ENCODE measurements around the gene COL4A2. TPM values are rescaled to one million over a fixed set of nuclear protein-coding genes. Genes with fewer than 3 reads are reported as not detected.

COL4A2 gene
- total RNA-seq, 6 donors from 2014 or later: 169 to 458 (median 258) TPM

DNA sequence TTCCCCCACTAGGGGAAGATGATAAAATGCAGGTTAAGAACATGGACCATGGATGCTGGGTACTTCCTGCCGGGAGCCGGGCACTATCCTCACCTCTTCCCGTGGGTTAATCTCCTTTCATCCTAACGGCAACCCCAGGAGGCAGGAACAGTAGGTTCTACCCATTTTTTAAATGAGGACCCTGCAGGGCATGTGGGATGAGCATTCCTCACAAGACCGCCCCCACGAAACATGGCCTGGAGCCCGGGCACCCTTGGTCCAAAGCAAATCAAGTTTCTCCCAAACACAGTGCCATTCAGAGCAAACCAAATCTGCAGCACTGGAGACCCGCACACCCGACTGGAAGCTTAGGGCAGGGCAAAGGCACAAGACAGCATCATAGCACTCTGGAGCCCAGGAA, 35.4 kb downstream of the COL4A2 start:
- H3K36me3 ChIP-seq: no peaks in the 10 kb centered on the region
- 82 to 84% methylated on average over 9 of the region's 9 CpGs for WGBS, 2 donors
- ATAC-seq (ENCODE audit: low FRiP score in 2 of 2) (no peak), DNase-seq (no peak)
- TF ChIP-seq POLR2A (IDR thresholded peaks at IDR 0.05) (no peak), POLR2AphosphoS5 (IDR thresholded peaks at IDR 0.05) (no peak), EP300 (IDR thresholded peaks at IDR 0.05) (no peak)
- TF ChIP-seq, protein P1, sequence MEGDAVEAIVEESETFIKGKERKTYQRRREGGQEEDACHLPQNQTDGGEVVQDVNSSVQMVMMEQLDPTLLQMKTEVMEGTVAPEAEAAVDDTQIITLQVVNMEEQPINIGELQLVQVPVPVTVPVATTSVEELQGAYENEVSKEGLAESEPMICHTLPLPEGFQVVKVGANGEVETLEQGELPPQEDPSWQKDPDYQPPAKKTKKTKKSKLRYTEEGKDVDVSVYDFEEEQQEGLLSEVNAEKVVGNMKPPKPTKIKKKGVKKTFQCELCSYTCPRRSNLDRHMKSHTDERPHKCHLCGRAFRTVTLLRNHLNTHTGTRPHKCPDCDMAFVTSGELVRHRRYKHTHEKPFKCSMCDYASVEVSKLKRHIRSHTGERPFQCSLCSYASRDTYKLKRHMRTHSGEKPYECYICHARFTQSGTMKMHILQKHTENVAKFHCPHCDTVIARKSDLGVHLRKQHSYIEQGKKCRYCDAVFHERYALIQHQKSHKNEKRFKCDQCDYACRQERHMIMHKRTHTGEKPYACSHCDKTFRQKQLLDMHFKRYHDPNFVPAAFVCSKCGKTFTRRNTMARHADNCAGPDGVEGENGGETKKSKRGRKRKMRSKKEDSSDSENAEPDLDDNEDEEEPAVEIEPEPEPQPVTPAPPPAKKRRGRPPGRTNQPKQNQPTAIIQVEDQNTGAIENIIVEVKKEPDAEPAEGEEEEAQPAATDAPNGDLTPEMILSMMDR (IDR thresholded peaks at IDR 0.05): no peak
- no peaks in the 10 kb centered on the region for H3K27me3 ChIP-seq
- peaks cover 46 to 79% (median 54%) of the 10 kb centered on the region in 4 donors for H3K4me1 ChIP-seq
- H3K9me3 ChIP-seq: no peaks in the 10 kb centered on the region
- no peak overlapping the region for H3K4me3 ChIP-seq
- peak overlapping the region; percentile 85 to 90 (median 89) for H3K27ac ChIP-seq

DNA sequence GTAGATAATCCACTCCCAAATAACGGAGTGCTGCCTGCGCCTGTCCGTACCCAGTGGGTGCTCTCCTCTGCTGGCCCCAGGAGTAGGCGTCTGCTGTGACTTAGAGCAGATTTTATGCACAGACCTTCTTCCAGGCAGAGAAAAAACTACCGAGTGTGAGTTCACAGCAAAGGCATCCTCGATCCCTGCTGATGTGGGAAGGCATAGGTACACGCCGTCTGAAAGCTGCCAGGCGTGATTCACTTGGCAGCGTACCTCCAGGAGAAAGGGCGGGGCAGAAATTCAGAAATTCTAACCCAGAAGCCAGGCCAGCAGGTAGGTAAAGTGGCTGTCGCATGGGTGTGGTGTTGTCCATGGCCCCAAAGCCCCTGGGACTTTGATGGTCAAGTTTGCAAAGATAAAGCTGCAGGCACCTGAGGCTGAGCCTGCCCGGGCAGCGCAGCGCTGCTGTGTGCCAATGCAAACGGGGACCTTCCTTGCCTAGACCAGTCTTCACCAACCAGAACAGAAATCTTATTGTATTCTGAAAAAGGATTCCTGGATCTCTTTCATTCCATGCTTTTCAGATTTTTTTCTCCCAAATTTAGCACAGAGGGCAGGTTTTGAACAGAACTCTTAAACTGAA, 36.3 kb downstream of the COL4A2 start:
- H3K9me3 ChIP-seq: no peaks in the 10 kb centered on the region
- no peaks in the 10 kb centered on the region for H3K27me3 ChIP-seq
- ATAC-seq (ENCODE audit: low FRiP score in 2 of 2) (no peak), DNase-seq (no peak)
- 74 to 81% methylated on average over 11 to 16 of the region's 16 CpGs for WGBS, 2 donors
- H3K36me3 ChIP-seq: no peaks in the 10 kb centered on the region
- peaks cover 47 to 79% (median 51%) of the 10 kb centered on the region in 4 donors for H3K4me1 ChIP-seq
- peak overlapping the region in 3 of 4 donors; percentile 3 to 89 (median 85) for H3K27ac ChIP-seq
- TF ChIP-seq, protein P1 (IDR thresholded peaks at IDR 0.05): no peak
- peak in 1 of 2 donors; percentile 8 for TF ChIP-seq POLR2AphosphoS5 (IDR thresholded peaks at IDR 0.05)
- no peak overlapping the region for H3K4me3 ChIP-seq

DNA sequence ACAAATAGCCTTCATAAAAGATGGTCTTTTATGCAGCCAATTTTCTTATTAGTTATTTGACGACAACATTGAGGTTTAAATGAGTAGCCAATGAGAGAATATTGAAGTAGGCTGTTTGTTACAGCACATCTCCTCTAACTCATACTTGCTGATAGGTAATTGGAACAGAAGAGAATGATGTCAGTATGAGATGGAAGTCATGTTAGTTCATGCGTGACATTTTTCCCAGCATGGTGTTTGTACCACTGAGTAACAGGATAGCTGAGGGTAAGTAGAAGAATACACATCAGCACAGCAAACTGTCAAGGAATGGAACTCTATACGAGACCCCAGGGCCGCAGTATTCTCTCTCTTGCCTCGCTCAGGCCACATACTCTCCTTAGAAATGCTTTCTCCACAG, 37.2 kb downstream of the COL4A2 start:
- ATAC-seq (ENCODE audit: low FRiP score in 2 of 2) (no peak), DNase-seq (no peak)
- Histone ChIP-seq H3K4me3 (no peak overlapping the region), H3K9me3 (no peaks in the 10 kb centered on the region), H3K36me3 (no peaks in the 10 kb centered on the region), H3K4me1 (peaks cover 39 to 81% (median 45%) of the 10 kb centered on the region in 4 donors), H3K27me3 (no peaks in the 10 kb centered on the region), H3K27ac (no peak overlapping the region)
- 91 to 93% methylated on average over 5 of the region's 5 CpGs for WGBS, 2 donors
- TF ChIP-seq POLR2AphosphoS5 (IDR thresholded peaks at IDR 0.05) (no peak), POLR2A (IDR thresholded peaks at IDR 0.05) (no peak), EP300 (IDR thresholded peaks at IDR 0.05) (no peak)
- TF ChIP-seq, protein P1 (IDR thresholded peaks at IDR 0.05): no peak

DNA sequence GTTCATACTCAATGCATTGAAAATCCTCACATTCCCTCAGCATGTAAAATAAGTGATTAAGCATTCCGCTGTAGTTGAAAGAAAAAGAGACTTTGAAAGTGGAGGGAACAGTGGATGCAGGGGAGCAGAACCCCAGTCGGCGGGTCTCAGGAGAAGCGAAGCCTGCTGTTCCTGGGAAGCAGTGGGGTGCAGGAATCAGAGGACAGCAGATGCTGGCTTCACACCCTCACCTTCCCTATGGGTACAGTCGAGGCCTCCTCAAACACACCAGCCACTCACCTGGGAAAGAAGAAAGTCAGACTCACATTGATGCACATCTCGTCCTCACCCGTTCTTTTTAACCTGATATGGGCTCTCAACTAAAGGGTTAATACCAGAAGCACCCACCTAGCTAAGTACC, 38.2 kb downstream of the COL4A2 start:
- no peak for DNase-seq
- no peak for TF ChIP-seq POLR2AphosphoS5 (IDR thresholded peaks at IDR 0.05)
- no peak for TF ChIP-seq POLR2A (IDR thresholded peaks at IDR 0.05)
- TF ChIP-seq EP300 (IDR thresholded peaks at IDR 0.05): no peak
- TF ChIP-seq, protein P1 (IDR thresholded peaks at IDR 0.05): no peak

DNA sequence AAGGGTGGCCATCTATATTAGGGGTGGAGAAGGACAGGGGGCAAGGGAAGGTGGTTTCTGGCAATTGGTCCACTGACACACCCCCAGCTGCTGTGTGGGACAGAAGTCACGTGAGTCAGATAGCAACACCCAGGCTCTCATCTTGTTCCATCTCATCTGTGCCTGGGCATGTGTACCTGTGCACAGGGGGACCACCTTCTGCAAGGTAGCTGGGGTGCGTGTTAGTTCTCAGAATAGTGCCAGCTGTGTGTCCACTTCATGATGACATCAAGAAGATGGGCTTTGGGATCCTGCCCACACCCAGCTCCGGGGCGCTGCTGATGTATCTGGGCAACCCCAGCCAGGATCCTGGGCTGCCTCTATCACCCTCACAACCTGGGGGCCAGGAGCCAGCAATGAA, 38.6 kb downstream of the COL4A2 start:
- ATAC-seq (ENCODE audit: low FRiP score in 2 of 2) (no peak), DNase-seq (no peak)
- no peak for TF ChIP-seq POLR2AphosphoS5 (IDR thresholded peaks at IDR 0.05)
- no peak for TF ChIP-seq EP300 (IDR thresholded peaks at IDR 0.05)
- no peak for TF ChIP-seq POLR2A (IDR thresholded peaks at IDR 0.05)
- TF ChIP-seq, protein P1 (IDR thresholded peaks at IDR 0.05): no peak
- H3K4me1 ChIP-seq: peaks cover 26 to 81% (median 37%) of the 10 kb centered on the region in 4 donors
- H3K27ac ChIP-seq: peak overlapping the region in 2 of 4 donors; percentile 5 to 58
- H3K27me3 ChIP-seq: no peaks in the 10 kb centered on the region
- 89 to 90% methylated on average over 4 of the region's 4 CpGs for WGBS, 2 donors
- no peaks in the 10 kb centered on the region for H3K36me3 ChIP-seq
- no peak overlapping the region for H3K4me3 ChIP-seq
- no peaks in the 10 kb centered on the region for H3K9me3 ChIP-seq

More for the DNA sequence above, 38.2 kb downstream of the COL4A2 start:
- Histone ChIP-seq H3K36me3 (no peaks in the 10 kb centered on the region), H3K27me3 (no peaks in the 10 kb centered on the region), H3K4me3 (no peak overlapping the region), H3K9me3 (no peaks in the 10 kb centered on the region), H3K27ac (peak overlapping the region in 1 of 4 donors; percentile 16), H3K4me1 (peaks cover 31 to 81% (median 39%) of the 10 kb centered on the region in 4 donors)
- no peak for ATAC-seq (ENCODE audit: low FRiP score in 2 of 2)
- 91 to 92% methylated on average over 7 of the region's 7 CpGs for WGBS, 2 donors
